HG03066 (cell line): ENCODE results near the gene HCRTR1.

Experiments used
- ATAC-seq: cut with Tn5 transposase; IDR thresholded peaks from one replicate; pipeline ENCODE4 v1.9.1; 2021; ENCODE audit warnings: low read depth; ENCODE audit not compliant: unreplicated experiment

The HCRTR1 gene

GRCh38 chr1:31646259-31646960 lies 28.9 kb downstream of the HCRTR1 start:
- ATAC-seq = no peak

GRCh38 chr1:31647106-31647505 lies 29.6 kb downstream of the HCRTR1 start:
- ATAC-seq = no peak

GRCh38 chr1:31648190-31648589 lies 30.7 kb downstream of the HCRTR1 start:
- ATAC-seq = no peak

GRCh38 chr1:31648641-31649357 lies 31.3 kb downstream of the HCRTR1 start:
- ATAC-seq = no peak

- ATAC-seq = no peak
Observed at GRCh38 chr1:31650161-31651088, 32.9 kb downstream of the HCRTR1 start.

GRCh38 chr1:31651089-31651420 lies 33.6 kb downstream of the HCRTR1 start:
- ATAC-seq = no peak

- ATAC-seq = no peak
Observed at GRCh38 chr1:31651766-31652165, 34.3 kb downstream of the HCRTR1 start.

GRCh38 chr1:31652891-31653499 lies 35.5 kb downstream of the HCRTR1 start:
- ATAC-seq = no peak

GRCh38 chr1:31653717-31654473 lies 36.4 kb downstream of the HCRTR1 start:
- ATAC-seq = no peak

- no peak for ATAC-seq
Observed at GRCh38 chr1:31654474-31654776, 36.9 kb downstream of the HCRTR1 start.

GRCh38 chr1:31655104-31655503 lies 37.6 kb downstream of the HCRTR1 start:
- no peak for ATAC-seq

- ATAC-seq = no peak
Observed at GRCh38 chr1:31655756-31656155, 38.3 kb downstream of the HCRTR1 start.

- no peak for ATAC-seq
Observed at GRCh38 chr1:31657020-31657804, 39.7 kb downstream of the HCRTR1 start.

GRCh38 chr1:31657972-31658510 lies 40.6 kb downstream of the HCRTR1 start:
- no peak for ATAC-seq

- no peak for ATAC-seq
Observed at GRCh38 chr1:31658721-31659120, 41.2 kb downstream of the HCRTR1 start.

- ATAC-seq = no peak
Observed at GRCh38 chr1:31659889-31660288, 42.4 kb downstream of the HCRTR1 start.

- ATAC-seq = no peak
Observed at GRCh38 chr1:31660871-31661455, 43.5 kb downstream of the HCRTR1 start.

GRCh38 chr1:31661856-31662255 lies 44.4 kb downstream of the HCRTR1 start:
- no peak for ATAC-seq

GRCh38 chr1:31662463-31662862 lies 45.0 kb downstream of the HCRTR1 start:
- ATAC-seq = no peak
